Measurements from ENCODE around the gene FREM1. TPM values are rescaled to one million over a fixed set of nuclear protein-coding genes. Genes with fewer than 3 reads are reported as not detected.

The FREM1 gene
- polyA plus RNA-seq, 4 donors, result 1.1 to 16.9 (median 9.3) TPM

DNA sequence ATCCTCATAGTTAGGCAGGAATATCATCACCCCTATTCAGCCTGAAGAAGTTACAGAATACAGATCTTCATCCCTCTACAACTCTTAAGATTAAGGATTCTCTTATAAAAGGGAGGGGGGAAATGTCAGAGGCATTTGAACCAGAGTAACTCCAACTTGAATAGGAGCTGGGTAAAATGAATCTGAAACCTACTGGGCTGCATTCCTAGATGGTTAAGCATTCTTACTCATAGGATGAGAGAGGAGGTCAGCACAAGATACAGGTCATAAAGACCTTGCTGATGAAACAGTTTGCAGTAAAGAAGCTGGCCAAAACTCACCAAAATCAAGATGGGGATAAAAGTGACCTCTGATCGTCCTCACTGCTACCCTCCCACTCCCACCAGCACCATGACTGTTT, 14.4 kb downstream of the FREM1 start:
- Histone ChIP-seq H3K27me3 (ENCODE audit: control insufficient read depth in 3 of 3, insufficient read depth in 3 of 3, low read length in 3 of 3) (no peaks in the 10 kb centered on the region), H3K4me1 (ENCODE audit: control insufficient read depth in 3 of 3, insufficient read depth in 2 of 3, low read depth in 1 of 3, low read length in 2 of 3) (no peaks in the 10 kb centered on the region), H3K27ac (ENCODE audit: low read depth in 1 of 3, low read length in 2 of 3) (no peak overlapping the region), H3K36me3 (ENCODE audit: control insufficient read depth in 3 of 3, insufficient read depth in 2 of 3, low read depth in 1 of 3, low read length in 3 of 3) (peaks cover 0 to 2% (median 0%) of the 10 kb centered on the region in 3 donors), H3K9me3 (ENCODE audit: control insufficient read depth in 2 of 2, insufficient read depth in 1 of 2, low read depth in 1 of 2, low read length in 1 of 2) (peaks cover 0 to 2% of the 10 kb centered on the region in 2 donors), H3K4me3 (ENCODE audit: low read depth in 1 of 3, low read length in 3 of 3) (no peak overlapping the region)
- FAIRE-seq (no peak), DNase-seq (no peak)
- WGBS, 3 donors, result 75 to 88% (median 76%) methylated on average over 1 of the region's 1 CpG

DNA sequence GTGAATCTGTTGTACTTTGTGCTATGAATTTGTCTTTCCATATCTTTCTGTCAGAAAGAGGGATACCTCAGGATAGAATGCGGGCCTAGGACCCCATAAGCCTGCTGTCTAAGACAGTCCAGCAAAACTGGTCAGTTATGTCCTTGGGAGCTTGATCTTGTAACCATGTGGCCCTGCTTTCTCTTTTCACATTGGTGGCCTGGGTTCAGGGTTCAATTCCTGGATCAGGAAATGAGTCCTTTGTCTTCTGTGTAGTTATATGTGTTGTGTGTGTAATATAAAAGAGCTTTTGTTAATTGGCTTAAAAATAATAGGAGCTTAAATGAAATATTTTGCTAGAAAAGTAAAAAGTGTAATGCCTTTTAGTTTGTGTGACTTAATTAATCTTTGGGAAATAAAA, 16.9 kb downstream of the FREM1 start:
- no peaks in the 10 kb centered on the region for H3K36me3 ChIP-seq (ENCODE audit: control insufficient read depth in 3 of 3, insufficient read depth in 2 of 3, low read depth in 1 of 3, low read length in 3 of 3)
- H3K9me3 ChIP-seq (ENCODE audit: control insufficient read depth in 2 of 2, insufficient read depth in 1 of 2, low read depth in 1 of 2, low read length in 1 of 2), result peaks cover 0 to 2% of the 10 kb centered on the region in 2 donors
- no peak for FAIRE-seq
- H3K4me1 ChIP-seq (ENCODE audit: control insufficient read depth in 3 of 3, insufficient read depth in 2 of 3, low read depth in 1 of 3, low read length in 2 of 3), result peaks cover 3 to 7% (median 3%) of the 10 kb centered on the region in 3 donors
- peaks cover 0 to 3% (median 0%) of the 10 kb centered on the region in 3 donors for H3K27me3 ChIP-seq (ENCODE audit: control insufficient read depth in 3 of 3, insufficient read depth in 3 of 3, low read length in 3 of 3)
- 81 to 97% (median 86%) methylated on average over 1 of the region's 1 CpG for WGBS, 3 donors
- H3K27ac ChIP-seq (ENCODE audit: low read depth in 1 of 3, low read length in 2 of 3), result no peak overlapping the region
- DNase-seq, result peak in 1 of 2 donors; percentile 60
- no peak overlapping the region for H3K4me3 ChIP-seq (ENCODE audit: low read depth in 1 of 3, low read length in 3 of 3)

DNA sequence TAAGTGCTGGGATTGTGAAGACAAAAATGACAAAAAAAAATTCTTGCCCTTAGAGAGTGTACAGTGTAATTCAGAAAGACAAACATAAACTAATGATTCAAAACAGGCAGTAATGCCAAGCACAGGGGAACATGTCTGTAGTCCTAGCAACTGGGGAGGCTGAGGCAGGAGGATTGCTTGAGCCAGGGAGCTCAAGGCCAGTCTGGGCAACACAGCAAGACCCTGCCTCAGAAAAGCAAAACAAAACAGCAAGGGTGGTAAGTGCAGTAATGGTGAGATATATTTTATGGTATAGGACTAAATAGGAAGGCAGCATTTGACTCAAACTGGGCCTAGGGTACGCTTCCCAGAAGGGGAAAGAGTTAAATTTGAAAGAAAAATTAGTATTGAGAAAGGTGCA, 18.9 kb downstream of the FREM1 start:
- Histone ChIP-seq H3K4me1 (ENCODE audit: control insufficient read depth in 3 of 3, insufficient read depth in 2 of 3, low read depth in 1 of 3, low read length in 2 of 3) (peaks cover 3 to 16% (median 5%) of the 10 kb centered on the region in 3 donors), H3K27ac (ENCODE audit: low read depth in 1 of 3, low read length in 2 of 3) (no peak overlapping the region), H3K36me3 (ENCODE audit: control insufficient read depth in 3 of 3, insufficient read depth in 2 of 3, low read depth in 1 of 3, low read length in 3 of 3) (no peaks in the 10 kb centered on the region), H3K9me3 (ENCODE audit: control insufficient read depth in 2 of 2, insufficient read depth in 1 of 2, low read depth in 1 of 2, low read length in 1 of 2) (peaks cover 0 to 2% of the 10 kb centered on the region in 2 donors), H3K27me3 (ENCODE audit: control insufficient read depth in 3 of 3, insufficient read depth in 3 of 3, low read length in 3 of 3) (peaks cover 0 to 3% (median 0%) of the 10 kb centered on the region in 3 donors), H3K4me3 (ENCODE audit: low read depth in 1 of 3, low read length in 3 of 3) (no peak overlapping the region)
- no peak for DNase-seq
- no peak for FAIRE-seq
- WGBS, 3 donors, result 57 to 96% (median 83%) methylated on average over 1 of the region's 1 CpG

DNA sequence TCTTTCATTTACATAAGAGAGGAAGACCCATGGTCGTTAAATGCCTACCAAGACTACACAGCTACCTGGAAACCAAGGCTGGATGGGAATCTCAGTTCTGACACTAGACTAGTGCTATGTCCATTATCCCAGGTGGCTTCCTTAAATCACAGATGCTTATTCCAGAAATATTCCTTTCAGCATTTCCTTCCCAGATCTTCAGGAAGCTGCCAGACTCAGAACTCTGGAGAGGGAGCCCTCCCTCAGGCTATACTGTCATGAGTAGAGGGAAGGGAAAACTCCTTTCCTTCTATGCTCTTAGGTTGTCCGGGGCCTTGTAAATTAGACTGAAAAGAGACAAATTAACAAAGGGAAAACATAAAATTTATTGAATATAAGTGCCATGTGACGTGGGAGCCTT, 20.8 kb downstream of the FREM1 start:
- DNase-seq (no peak), FAIRE-seq (no peak)

DNA sequence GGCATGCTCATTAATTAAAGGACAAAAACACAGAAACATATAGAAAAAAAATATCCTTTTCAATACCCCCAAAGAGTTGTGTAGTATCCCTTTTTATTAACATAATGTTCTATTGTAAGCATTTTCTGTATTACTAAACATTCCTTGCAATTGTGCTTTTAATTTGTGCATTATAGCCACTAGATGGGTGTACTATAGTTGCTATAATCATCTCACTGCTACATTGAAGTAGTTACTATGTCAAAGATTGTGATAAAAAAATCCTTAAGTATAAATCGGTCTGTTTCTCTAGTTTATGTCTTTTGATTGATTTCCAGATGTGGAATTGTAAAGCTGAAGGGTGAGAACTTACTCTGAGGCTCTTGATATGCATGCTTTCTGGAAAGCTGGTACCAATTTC, 21.4 kb downstream of the FREM1 start:
- DNase-seq (no peak), FAIRE-seq (no peak)
- Histone ChIP-seq H3K4me1 (ENCODE audit: control insufficient read depth in 3 of 3, insufficient read depth in 2 of 3, low read depth in 1 of 3, low read length in 2 of 3) (peaks cover 3 to 16% (median 5%) of the 10 kb centered on the region in 3 donors), H3K27me3 (ENCODE audit: control insufficient read depth in 3 of 3, insufficient read depth in 3 of 3, low read length in 3 of 3) (peaks cover 0 to 3% (median 0%) of the 10 kb centered on the region in 3 donors), H3K36me3 (ENCODE audit: control insufficient read depth in 3 of 3, insufficient read depth in 2 of 3, low read depth in 1 of 3, low read length in 3 of 3) (no peaks in the 10 kb centered on the region), H3K9me3 (ENCODE audit: control insufficient read depth in 2 of 2, insufficient read depth in 1 of 2, low read depth in 1 of 2, low read length in 1 of 2) (no peaks in the 10 kb centered on the region), H3K27ac (ENCODE audit: low read depth in 1 of 3, low read length in 2 of 3) (no peak overlapping the region), H3K4me3 (ENCODE audit: low read depth in 1 of 3, low read length in 3 of 3) (no peak overlapping the region)
- 19 to 32% (median 24%) methylated on average over 1 of the region's 1 CpG for WGBS, 3 donors

More for the DNA sequence above, 20.8 kb downstream of the FREM1 start:
- Histone ChIP-seq H3K4me3 (ENCODE audit: low read depth in 1 of 3, low read length in 3 of 3) (no peak overlapping the region), H3K36me3 (ENCODE audit: control insufficient read depth in 3 of 3, insufficient read depth in 2 of 3, low read depth in 1 of 3, low read length in 3 of 3) (no peaks in the 10 kb centered on the region), H3K27me3 (ENCODE audit: control insufficient read depth in 3 of 3, insufficient read depth in 3 of 3, low read length in 3 of 3) (peaks cover 0 to 3% (median 0%) of the 10 kb centered on the region in 3 donors), H3K27ac (ENCODE audit: low read depth in 1 of 3, low read length in 2 of 3) (no peak overlapping the region), H3K9me3 (ENCODE audit: control insufficient read depth in 2 of 2, insufficient read depth in 1 of 2, low read depth in 1 of 2, low read length in 1 of 2) (no peaks in the 10 kb centered on the region), H3K4me1 (ENCODE audit: control insufficient read depth in 3 of 3, insufficient read depth in 2 of 3, low read depth in 1 of 3, low read length in 2 of 3) (peaks cover 3 to 16% (median 5%) of the 10 kb centered on the region in 3 donors)
- WGBS, 3 donors, result 66 to 82% (median 73%) methylated on average over 3 of the region's 3 CpGs

DNA sequence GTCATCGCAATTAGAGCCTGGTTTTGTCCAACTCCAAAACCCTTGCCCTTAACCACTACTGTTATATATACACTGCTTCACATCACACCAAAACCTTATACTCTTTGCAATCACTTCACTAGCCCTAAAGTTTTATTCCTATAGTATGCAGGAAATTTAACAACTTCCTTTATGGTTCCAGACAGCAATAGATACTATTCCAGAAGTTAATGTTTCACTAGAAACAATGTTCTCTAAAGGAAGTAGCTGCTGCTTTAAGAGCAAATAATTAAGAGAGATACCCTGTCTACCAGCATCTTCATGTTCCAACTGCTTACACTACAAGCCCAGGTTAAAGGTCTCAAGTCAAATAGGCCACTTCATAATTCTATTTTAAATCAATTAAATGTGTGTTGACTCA, 22.0 kb downstream of the FREM1 start:
- peak; percentile 80 for FAIRE-seq
- 8 to 67% (median 25%) methylated on average over 1 of the region's 1 CpG for WGBS, 3 donors

DNA sequence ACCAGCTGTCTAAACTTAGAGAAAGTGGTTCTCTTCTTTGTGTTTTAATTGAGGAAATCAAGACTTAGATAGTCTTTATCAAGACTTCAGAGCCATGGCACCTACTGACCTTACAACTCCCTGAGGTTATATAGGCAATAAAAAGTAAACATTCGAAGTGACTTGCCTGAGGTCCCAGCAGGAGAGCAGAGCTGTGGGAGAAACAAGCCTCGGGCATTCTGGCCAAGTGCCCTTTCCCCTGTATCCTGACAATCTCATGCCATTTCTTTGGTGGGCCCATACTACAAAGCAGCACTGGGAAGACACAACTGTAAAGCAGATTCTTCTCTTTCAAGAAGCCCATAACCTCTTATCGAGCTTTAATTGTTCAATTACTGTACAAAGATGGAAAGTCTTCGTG, 23.1 kb downstream of the FREM1 start:
- Histone ChIP-seq H3K4me3 (ENCODE audit: low read depth in 1 of 3, low read length in 3 of 3) (no peak overlapping the region), H3K36me3 (ENCODE audit: control insufficient read depth in 3 of 3, insufficient read depth in 2 of 3, low read depth in 1 of 3, low read length in 3 of 3) (no peaks in the 10 kb centered on the region), H3K9me3 (ENCODE audit: control insufficient read depth in 2 of 2, insufficient read depth in 1 of 2, low read depth in 1 of 2, low read length in 1 of 2) (no peaks in the 10 kb centered on the region), H3K27me3 (ENCODE audit: control insufficient read depth in 3 of 3, insufficient read depth in 3 of 3, low read length in 3 of 3) (peaks cover 0 to 3% (median 0%) of the 10 kb centered on the region in 3 donors), H3K27ac (ENCODE audit: low read depth in 1 of 3, low read length in 2 of 3) (peak overlapping the region; percentile 26 to 64 (median 39)), H3K4me1 (ENCODE audit: control insufficient read depth in 3 of 3, insufficient read depth in 2 of 3, low read depth in 1 of 3, low read length in 2 of 3) (peaks cover 3 to 16% (median 5%) of the 10 kb centered on the region in 3 donors)
- peak in 1 of 2 donors; percentile 81 for DNase-seq
- WGBS, 3 donors, result 21 to 52% (median 32%) methylated on average over 4 of the region's 4 CpGs
- FAIRE-seq, result no peak

More for the DNA sequence above, 22.0 kb downstream of the FREM1 start:
- peak; percentile 67 to 82 for DNase-seq
- H3K4me1 ChIP-seq (ENCODE audit: control insufficient read depth in 3 of 3, insufficient read depth in 2 of 3, low read depth in 1 of 3, low read length in 2 of 3), result peaks cover 3 to 16% (median 5%) of the 10 kb centered on the region in 3 donors
- no peaks in the 10 kb centered on the region for H3K9me3 ChIP-seq (ENCODE audit: control insufficient read depth in 2 of 2, insufficient read depth in 1 of 2, low read depth in 1 of 2, low read length in 1 of 2)
- H3K36me3 ChIP-seq (ENCODE audit: control insufficient read depth in 3 of 3, insufficient read depth in 2 of 3, low read depth in 1 of 3, low read length in 3 of 3), result no peaks in the 10 kb centered on the region
- peaks cover 0 to 3% (median 0%) of the 10 kb centered on the region in 3 donors for H3K27me3 ChIP-seq (ENCODE audit: control insufficient read depth in 3 of 3, insufficient read depth in 3 of 3, low read length in 3 of 3)
- H3K27ac ChIP-seq (ENCODE audit: low read depth in 1 of 3, low read length in 2 of 3), result peak overlapping the region in 1 of 3 donors; percentile 4
- no peak overlapping the region for H3K4me3 ChIP-seq (ENCODE audit: low read depth in 1 of 3, low read length in 3 of 3)

DNA sequence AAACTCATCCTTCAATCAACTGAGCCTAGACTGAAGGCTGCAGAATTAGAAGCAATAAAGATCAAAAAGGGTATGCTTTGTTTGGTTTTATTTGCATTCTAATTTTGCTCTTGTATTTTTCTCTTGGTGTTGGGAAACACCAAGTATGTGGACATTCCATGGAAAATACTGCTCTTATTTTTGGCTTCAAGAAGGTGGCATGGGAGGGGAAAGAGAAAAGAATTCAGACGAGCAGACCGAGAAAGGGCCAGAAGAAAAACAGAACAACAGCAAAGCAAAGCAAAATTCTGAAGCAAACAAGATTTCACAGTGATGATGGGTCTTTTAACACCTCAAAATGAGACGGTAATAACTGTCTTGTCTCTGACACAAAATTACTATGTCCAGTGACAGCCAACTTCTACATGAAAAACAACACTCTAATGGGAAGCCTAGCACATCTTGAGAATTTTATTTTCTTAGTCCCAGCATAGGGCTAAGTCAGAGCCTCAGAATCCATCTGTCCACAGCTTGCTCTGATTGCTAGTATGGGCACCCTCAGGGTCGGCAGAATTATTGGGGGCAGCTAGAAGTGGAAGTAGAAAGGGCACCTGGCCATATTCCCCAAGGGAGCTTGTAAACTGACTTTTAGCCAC, 26.8 kb downstream of the FREM1 start:
- Histone ChIP-seq H3K27ac (ENCODE audit: low read depth in 1 of 3, low read length in 2 of 3) (no peak overlapping the region), H3K36me3 (ENCODE audit: control insufficient read depth in 3 of 3, insufficient read depth in 2 of 3, low read depth in 1 of 3, low read length in 3 of 3) (no peaks in the 10 kb centered on the region), H3K4me1 (ENCODE audit: control insufficient read depth in 3 of 3, insufficient read depth in 2 of 3, low read depth in 1 of 3, low read length in 2 of 3) (peaks cover 3 to 11% (median 5%) of the 10 kb centered on the region in 3 donors), H3K9me3 (ENCODE audit: control insufficient read depth in 2 of 2, insufficient read depth in 1 of 2, low read depth in 1 of 2, low read length in 1 of 2) (no peaks in the 10 kb centered on the region), H3K27me3 (ENCODE audit: control insufficient read depth in 3 of 3, insufficient read depth in 3 of 3, low read length in 3 of 3) (no peaks in the 10 kb centered on the region), H3K4me3 (ENCODE audit: low read depth in 1 of 3, low read length in 3 of 3) (no peak overlapping the region)
- 80 to 88% (median 88%) methylated on average over 4 of the region's 4 CpGs for WGBS, 3 donors
- DNase-seq (no peak), FAIRE-seq (no peak)

Data from small intestine (tissue), 7 donors.